NCI-H2227 (cell line): Measurements from ENCODE around the gene SLC6A5.

Experiments
- DNase-seq: peaks from one replicate; lab custom pipeline; 2025; ENCODE audit not compliant: unreplicated experiment; lab: John Stamatoyannopoulos, UW

Gene SLC6A5

DNA sequence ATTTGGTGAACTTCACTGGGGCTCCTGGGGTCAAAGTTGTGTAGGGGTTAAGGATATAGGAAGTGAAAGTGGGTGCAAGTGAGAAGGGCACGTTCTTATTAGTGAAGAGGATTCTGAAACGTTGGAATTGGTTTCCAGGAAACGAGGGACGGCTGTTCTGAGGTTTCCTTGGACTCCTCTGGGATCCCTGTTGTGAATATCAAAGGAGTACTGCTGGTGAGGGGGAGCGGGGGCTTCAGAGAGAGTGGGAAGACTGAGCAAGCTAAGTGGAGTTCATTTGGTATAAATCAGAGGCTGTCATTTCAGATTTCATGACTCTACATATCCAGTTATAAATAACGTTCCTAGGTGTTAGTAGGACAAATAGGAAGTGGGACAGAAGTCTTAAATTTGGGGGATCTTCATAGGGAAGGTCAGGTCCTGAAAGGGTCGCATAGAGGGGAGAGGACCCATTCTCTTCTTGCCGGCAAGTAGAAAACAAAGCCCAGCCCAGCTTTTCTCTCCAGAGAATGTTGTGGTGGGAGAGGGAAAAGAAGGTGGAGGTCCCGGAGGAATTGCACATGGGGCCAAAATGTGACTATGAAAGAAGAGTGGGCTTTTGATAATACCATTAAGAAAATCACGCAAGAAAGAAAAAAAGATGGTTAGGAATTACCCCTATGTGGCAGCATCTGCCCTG is 68.9 kb downstream of the SLC6A5 start:
- DNase-seq: no peak

- peak; percentile 54 for DNase-seq
Measured at GRCh38 chr11:20668844-20669819, 69.7 kb downstream of the SLC6A5 start, which contains the start of gene NELL1. NELL1 (plus strand) TSS chr11:20669586.

DNA sequence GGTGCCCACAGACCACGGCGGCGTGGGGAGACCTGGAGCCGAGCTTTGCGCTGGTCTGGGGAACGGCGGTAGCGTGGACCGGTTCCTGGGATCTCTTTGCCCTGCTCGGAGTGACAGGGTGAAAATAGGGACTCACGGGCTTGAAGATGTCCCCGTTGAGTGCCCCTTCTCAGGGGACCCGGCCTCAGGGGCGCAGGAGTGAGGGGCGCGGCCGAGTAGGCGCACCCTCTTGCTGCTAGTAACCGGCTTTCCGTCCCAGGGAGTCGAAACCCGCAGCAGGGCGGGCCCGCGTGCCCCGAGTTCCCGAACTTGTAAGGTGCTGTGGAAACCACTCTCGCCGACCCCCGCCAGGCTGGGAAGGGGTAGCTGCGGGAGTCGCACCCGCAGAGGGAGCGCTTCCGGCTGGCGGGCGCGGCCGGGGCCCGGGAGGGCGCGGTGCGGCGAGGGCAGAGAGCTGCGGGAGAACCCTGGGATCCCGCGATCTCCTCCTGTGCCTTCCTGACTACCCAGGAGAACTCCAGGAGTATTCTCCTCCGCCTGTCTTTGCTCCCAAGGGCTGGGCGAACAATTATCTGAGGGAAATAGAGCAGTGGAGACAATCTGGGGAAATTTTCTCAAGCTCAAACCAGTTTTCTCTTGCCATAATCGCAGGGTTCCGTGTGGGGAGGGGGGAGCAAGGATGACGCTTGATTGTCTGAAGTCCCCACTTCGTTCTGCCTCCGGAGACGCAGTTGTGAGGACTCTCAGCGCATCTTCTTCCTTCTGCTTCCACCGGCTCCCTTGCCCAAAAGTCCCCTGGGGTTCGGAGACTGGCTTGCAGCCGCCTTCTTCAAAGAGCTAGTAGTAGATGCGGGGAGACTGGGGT is 70.6 kb downstream of the SLC6A5 start:
- peak; percentile 42 for DNase-seq

DNA sequence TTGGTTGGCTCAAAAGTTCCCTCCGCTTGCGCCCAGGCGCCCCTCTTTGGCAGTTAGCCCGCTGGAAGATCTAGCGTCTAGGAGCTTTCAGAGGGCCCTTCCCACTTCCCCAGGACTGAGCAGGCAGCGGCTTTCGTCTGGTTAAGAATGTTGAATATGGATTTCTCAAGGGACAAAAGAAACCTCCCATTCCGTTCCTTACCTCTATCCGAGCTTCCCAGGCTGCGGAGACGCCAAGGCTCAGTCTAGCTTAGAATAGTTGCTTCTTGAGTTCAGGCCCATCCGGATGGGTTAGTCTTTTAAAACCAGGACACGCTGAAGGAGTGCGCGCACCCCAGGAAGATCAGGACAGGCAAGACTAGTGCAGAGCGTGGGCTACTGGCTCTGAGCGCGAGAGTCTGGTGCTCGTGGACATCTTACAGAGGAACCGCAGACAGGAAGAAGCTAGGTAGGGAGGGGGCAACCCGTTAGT is 71.6 kb downstream of the SLC6A5 start:
- no peak for DNase-seq

GRCh38 chr11:20671856-20672546 is 72.6 kb downstream of the SLC6A5 start:
- peak; percentile 54 for DNase-seq

- peak; percentile 32 for DNase-seq
Measured at GRCh38 chr11:20672575-20672974, 73.2 kb downstream of the SLC6A5 start.

DNA sequence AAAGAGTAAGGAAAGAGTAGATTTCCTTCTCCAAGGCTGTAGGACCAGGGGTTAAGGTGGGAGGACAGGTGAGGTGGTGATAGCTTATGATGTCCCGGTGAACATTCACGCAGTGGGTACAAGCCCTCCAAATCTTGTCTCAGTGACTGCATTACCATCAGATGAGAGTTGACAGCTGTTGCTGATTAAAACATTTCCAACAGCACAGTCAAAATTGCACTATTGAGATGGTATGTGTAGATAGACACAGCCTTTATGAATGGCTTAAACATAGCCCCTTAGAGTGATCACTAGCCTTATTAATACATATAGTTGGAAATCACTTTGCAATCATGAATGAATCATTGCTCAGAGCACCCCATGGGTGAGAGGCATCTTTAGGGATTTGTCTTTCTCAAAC is 77.2 kb downstream of the SLC6A5 start:
- DNase-seq: no peak

DNA sequence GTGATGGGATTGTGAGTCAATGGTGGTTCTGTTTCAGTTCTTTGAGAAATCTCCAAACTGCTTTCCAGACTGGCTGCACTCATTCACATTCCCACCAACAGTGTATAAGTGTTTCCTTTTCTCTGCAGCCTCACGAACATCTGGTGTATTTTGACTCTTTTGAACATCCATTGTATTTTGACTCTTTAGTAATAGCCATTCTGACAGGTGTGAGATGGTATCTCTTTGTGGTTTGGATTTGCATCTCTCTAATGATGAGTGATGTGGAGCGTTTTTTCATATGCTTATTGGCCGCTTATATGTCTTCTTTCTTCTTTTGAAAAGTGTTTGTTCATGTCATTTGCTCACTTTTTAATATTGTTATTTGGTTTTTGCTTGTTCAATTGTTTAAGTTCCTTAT is 89.4 kb downstream of the SLC6A5 start:
- no peak for DNase-seq

GRCh38 chr11:20707876-20708275 is 108.5 kb downstream of the SLC6A5 start:
- DNase-seq: no peak
